ENCODE measurements around the gene SNX9.

Gene SNX9

GRCh38 chr6:157982102-157982562, 159.1 kb downstream of the SNX9 start:
- DNase-seq: no peak

GRCh38 chr6:157982563-157983405, 159.7 kb downstream of the SNX9 start:
- DNase-seq: no peak

- DNase-seq: no peak
Observed at GRCh38 chr6:157983406-157984119, 160.5 kb downstream of the SNX9 start.

- no peak for DNase-seq
Observed at GRCh38 chr6:157984128-157984527, 161.1 kb downstream of the SNX9 start.

GRCh38 chr6:157984686-157985225, 161.7 kb downstream of the SNX9 start:
- DNase-seq: no peak

- no peak for DNase-seq
Observed at GRCh38 chr6:157985378-157986155, 162.5 kb downstream of the SNX9 start.

- no peak for DNase-seq
Observed at GRCh38 chr6:157987788-157988699, 165.0 kb downstream of the SNX9 start.

GRCh38 chr6:157988700-157989063, 165.6 kb downstream of the SNX9 start:
- no peak for DNase-seq

GRCh38 chr6:157989541-157990289, 166.7 kb downstream of the SNX9 start:
- DNase-seq: no peak

- DNase-seq: no peak
Observed at GRCh38 chr6:157990321-157991066, 167.4 kb downstream of the SNX9 start.

GRCh38 chr6:157991067-157991432, 168.0 kb downstream of the SNX9 start:
- no peak for DNase-seq

- no peak for DNase-seq
Observed at GRCh38 chr6:157993076-157993475, 170.0 kb downstream of the SNX9 start.

- no peak for DNase-seq
Observed at GRCh38 chr6:157994125-157994795, 171.2 kb downstream of the SNX9 start.

All from NCI-H2081 treated with DMSO at 0.1 percent for 48 hours (cell line).